K562 (cell line): ENCODE results near the gene ATP9B. TPM values are rescaled to one million over a fixed set of nuclear protein-coding genes. Genes with fewer than 3 reads are reported as not detected.

Source experiments
- CBFB ChIP-seq: sonication (generic); formaldehyde crosslinking; IDR thresholded peaks from 2 replicates; pipeline ENCODE4 v1.4.0; 2020; ENCODE audit warnings: mild to moderate bottlenecking, missing genetic modification reagents
- FOXK2 ChIP-seq, 2 experiments: fragments of 450-650 bp; IDR thresholded peaks in 1 of 2; conservative IDR thresholded peaks in 1 of 2; 2 replicates each; pipeline ENCODE4 v1.6.1; 2016; ENCODE audit warnings: low read depth in 2 of 2, mild to moderate bottlenecking in 1 of 2
- HSF4 ChIP-seq: fragments of 250-450 bp; sonication (Bioruptor Pico); IDR thresholded peaks from 2 replicates; pipeline ENCODE4 v2.1.2; 2022; ENCODE audit warnings: mild to moderate bottlenecking, moderate library complexity, borderline replicate concordance
- NFIC ChIP-seq: fragments of 450-650 bp; IDR thresholded peaks from 2 replicates; pipeline ENCODE4 v1.6.1; 2017; ENCODE audit warnings: mild to moderate bottlenecking, inconsistent platforms
- NR2C2 ChIP-seq, 2 experiments: fragments of 200-800 bp in 1 of 2; sonication (Bioruptor generic) in 1 of 2; sonication (generic) in 1 of 2; formaldehyde crosslinking in 1 of 2; IDR thresholded peaks; 2 replicates each; pipeline versions ENCODE4 v1.6.1 to v1.8.0; 2016 to 2022; ENCODE audit warnings: mild to moderate bottlenecking in 1 of 2, missing compliant biosample characterization in 1 of 2, missing genetic modification characterization in 1 of 2, missing genetic modification reagents in 1 of 2
- PHF20 ChIP-seq: fragments of 450-650 bp; IDR thresholded peaks from 2 replicates; pipeline ENCODE4 v1.6.1; 2018; ENCODE audit not compliant: partially characterized antibody
- PHF21A ChIP-seq: fragments of 450-650 bp; IDR thresholded peaks from 2 replicates; pipeline ENCODE4 v1.6.1; 2017; ENCODE audit warnings: low read depth, borderline replicate concordance
- PURB ChIP-seq: sonication (generic); formaldehyde crosslinking; IDR thresholded peaks from 2 replicates; pipeline ENCODE4 v1.9.0; 2021; ENCODE audit warnings: low read depth, mild to moderate bottlenecking, missing genetic modification reagents
- RFX1 ChIP-seq: fragments of 450-650 bp; IDR thresholded peaks from 2 replicates; pipeline ENCODE4 v1.6.1; 2016; ENCODE audit warnings: mild to moderate bottlenecking, moderate library complexity
- SAFB ChIP-seq: fragments of 200-400 bp; formaldehyde crosslinking; IDR thresholded peaks from 2 replicates; pipeline ENCODE4 v1.6.1; 2017; ENCODE audit warnings: low read depth, low read length, borderline replicate concordance
- SAFB2 ChIP-seq: fragments of 200-400 bp; formaldehyde crosslinking; IDR thresholded peaks from 2 replicates; pipeline ENCODE4 v1.6.1; 2018; ENCODE audit warnings: borderline replicate concordance, low read length, low read depth, moderate library complexity; ENCODE audit not compliant: severe bottlenecking
- SIX5 ChIP-seq, 2 experiments: IDR thresholded peaks; 2 replicates each; pipeline ENCODE4 v1.6.1; 2011; ENCODE audit warnings: low read length in 2 of 2, borderline replicate concordance in 1 of 2, low read depth in 1 of 2, mild to moderate bottlenecking in 1 of 2, moderate library complexity in 1 of 2; ENCODE audit not compliant: insufficient read depth in 1 of 2
- SOX6 ChIP-seq: fragments of 450-650 bp; IDR thresholded peaks from 2 replicates; pipeline ENCODE4 v1.6.1; 2014; ENCODE audit warnings: mild to moderate bottlenecking
- TCF7 ChIP-seq: sonication (generic); IDR thresholded peaks from 2 replicates; pipeline ENCODE4 v1.6.1; 2016; ENCODE audit warnings: antibody characterized with exemption, borderline replicate concordance
- TGIF2 ChIP-seq: sonication (generic); formaldehyde crosslinking; IDR thresholded peaks from 2 replicates; pipeline ENCODE4 v1.8.1; 2022; ENCODE audit warnings: mild to moderate bottlenecking, missing genetic modification reagents, moderate library complexity
- ZBTB17 ChIP-seq: fragments of 450-650 bp; formaldehyde crosslinking; IDR thresholded peaks from 2 replicates; pipeline ENCODE4 v1.4.0; 2020; ENCODE audit warnings: mild to moderate bottlenecking
- polyA plus RNA-seq, 8 experiments: library from polyadenylated mRNA; depleted of rRNA in 4 of 8; stranded (reverse) in 5 of 8; unstranded in 3 of 8; fragments of >200 nt; fragmentation: Nextera tagmentation in 2 of 8; fragmentation: Illumina TruSeq in 1 of 8; extraction: Ambion mirVana in 2 of 8; extraction: Trizol in 1 of 8; gene quantifications; 2 replicates each; pipeline versions ENCODE4 v1.2.1 to v1.2.3, GENCODE V29; 2011 to 2014; ENCODE audit warnings: inconsistent platforms in 1 of 8, missing spikeins in 1 of 8
- total RNA-seq, 7 experiments: library from RNA; depleted of rRNA in 6 of 7; stranded (reverse); fragments of >200 nt in 6 of 7; fragmentation: Illumina TruSeq in 2 of 7; extraction: Trizol in 2 of 7; gene quantifications; 2 replicates each; pipeline versions ENCODE4 v1.2.1 to v1.2.3, GENCODE V29; 2011 to 2021; ENCODE audit warnings: low replicate concordance in 1 of 7
- TF ChIP-seq, protein P1 (sequence below): sonication (generic); formaldehyde crosslinking; IDR thresholded peaks from 2 replicates; pipeline ENCODE4 v1.8.0; 2023; ENCODE audit warnings: mild to moderate bottlenecking, missing genetic modification reagents
- TF ChIP-seq, protein P2 (sequence below): sonication (generic); formaldehyde crosslinking; IDR thresholded peaks from 2 replicates; pipeline ENCODE4 v1.8.1; 2023; ENCODE audit warnings: mild to moderate bottlenecking, missing genetic modification reagents
- TF ChIP-seq, protein P3 (sequence below): fragments of 450-650 bp; IDR thresholded peaks from 2 replicates; pipeline ENCODE4 v1.6.1; 2017; ENCODE audit warnings: antibody characterized with exemption
- TF ChIP-seq, protein P4 (sequence below): fragments of 450-650 bp; IDR thresholded peaks from 2 replicates; pipeline ENCODE4 v1.6.1; 2016; ENCODE audit warnings: missing biosample characterization, missing genetic modification characterization

The ATP9B gene
- total and polyA plus RNA-seq, 9 of the 15 experiments (the other 6 are each of a cell fraction or from before 2014, with no cell fraction given) = 0.66 to 13.2 (median 7.9) TPM

DNA sequence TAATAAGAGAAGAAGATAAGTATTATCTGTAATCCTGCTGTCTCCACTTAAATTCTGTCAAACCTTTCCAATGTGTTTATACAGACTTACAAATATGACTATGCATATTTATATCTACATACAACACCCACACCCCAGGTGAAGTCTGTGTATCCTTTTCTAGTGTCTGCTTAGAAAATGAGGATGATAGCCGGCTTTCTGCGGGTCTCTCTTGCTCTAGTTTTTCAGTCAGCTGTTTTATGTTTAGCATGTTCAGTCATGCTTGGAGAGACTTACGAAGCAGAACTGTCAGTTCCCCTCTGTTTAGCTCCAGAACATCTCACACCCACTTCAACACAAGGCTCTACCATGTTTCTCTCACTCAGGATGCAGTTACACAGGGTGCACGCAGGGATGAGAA is 189.3 kb downstream of the ATP9B start (continued):
- TF ChIP-seq, protein P1, sequence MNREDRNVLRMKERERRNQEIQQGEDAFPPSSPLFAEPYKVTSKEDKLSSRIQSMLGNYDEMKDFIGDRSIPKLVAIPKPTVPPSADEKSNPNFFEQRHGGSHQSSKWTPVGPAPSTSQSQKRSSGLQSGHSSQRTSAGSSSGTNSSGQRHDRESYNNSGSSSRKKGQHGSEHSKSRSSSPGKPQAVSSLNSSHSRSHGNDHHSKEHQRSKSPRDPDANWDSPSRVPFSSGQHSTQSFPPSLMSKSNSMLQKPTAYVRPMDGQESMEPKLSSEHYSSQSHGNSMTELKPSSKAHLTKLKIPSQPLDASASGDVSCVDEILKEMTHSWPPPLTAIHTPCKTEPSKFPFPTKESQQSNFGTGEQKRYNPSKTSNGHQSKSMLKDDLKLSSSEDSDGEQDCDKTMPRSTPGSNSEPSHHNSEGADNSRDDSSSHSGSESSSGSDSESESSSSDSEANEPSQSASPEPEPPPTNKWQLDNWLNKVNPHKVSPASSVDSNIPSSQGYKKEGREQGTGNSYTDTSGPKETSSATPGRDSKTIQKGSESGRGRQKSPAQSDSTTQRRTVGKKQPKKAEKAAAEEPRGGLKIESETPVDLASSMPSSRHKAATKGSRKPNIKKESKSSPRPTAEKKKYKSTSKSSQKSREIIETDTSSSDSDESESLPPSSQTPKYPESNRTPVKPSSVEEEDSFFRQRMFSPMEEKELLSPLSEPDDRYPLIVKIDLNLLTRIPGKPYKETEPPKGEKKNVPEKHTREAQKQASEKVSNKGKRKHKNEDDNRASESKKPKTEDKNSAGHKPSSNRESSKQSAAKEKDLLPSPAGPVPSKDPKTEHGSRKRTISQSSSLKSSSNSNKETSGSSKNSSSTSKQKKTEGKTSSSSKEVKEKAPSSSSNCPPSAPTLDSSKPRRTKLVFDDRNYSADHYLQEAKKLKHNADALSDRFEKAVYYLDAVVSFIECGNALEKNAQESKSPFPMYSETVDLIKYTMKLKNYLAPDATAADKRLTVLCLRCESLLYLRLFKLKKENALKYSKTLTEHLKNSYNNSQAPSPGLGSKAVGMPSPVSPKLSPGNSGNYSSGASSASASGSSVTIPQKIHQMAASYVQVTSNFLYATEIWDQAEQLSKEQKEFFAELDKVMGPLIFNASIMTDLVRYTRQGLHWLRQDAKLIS (CRISPR knock-in tag) = no peak
- TF ChIP-seq FOXK2 (conservative IDR thresholded peaks at IDR 0.05 in 1 of 2, IDR thresholded peaks at IDR 0.05 in 1 of 2; ENCODE audit: low read depth in 2 of 2) (peak in 1 of 2 experiments; percentile 24; a peak in 1 of 4 replicates), ZBTB17 (CRISPR knock-in tag) (no peak), TCF7 (no peak), PHF21A (no peak), SAFB (no peak), PHF20 (no peak), NFIC (peak; percentile 32; the same call in 1 of the 2 replicates), TGIF2 (CRISPR knock-in tag) (no peak), NR2C2 (CRISPR knock-in tag; IDR thresholded peaks at IDR 0.05) (no peak), NR2C2 (tag; IDR thresholded peaks at IDR 0.05) (no peak), CBFB (no peak), RFX1 (no peak), SAFB2 (no peak), HSF4 (CRISPR knock-in tag) (no peak), SIX5 (IDR thresholded peaks at IDR 0.05; ENCODE audit: borderline replicate concordance in 1 of 2, insufficient read depth in 1 of 2, low read depth in 1 of 2, low read length in 2 of 2) (no peak), PURB (CRISPR knock-in tag) (no peak), SOX6 (peak; percentile 21; the same call in 1 of the 2 replicates)
- TF ChIP-seq, protein P2, sequence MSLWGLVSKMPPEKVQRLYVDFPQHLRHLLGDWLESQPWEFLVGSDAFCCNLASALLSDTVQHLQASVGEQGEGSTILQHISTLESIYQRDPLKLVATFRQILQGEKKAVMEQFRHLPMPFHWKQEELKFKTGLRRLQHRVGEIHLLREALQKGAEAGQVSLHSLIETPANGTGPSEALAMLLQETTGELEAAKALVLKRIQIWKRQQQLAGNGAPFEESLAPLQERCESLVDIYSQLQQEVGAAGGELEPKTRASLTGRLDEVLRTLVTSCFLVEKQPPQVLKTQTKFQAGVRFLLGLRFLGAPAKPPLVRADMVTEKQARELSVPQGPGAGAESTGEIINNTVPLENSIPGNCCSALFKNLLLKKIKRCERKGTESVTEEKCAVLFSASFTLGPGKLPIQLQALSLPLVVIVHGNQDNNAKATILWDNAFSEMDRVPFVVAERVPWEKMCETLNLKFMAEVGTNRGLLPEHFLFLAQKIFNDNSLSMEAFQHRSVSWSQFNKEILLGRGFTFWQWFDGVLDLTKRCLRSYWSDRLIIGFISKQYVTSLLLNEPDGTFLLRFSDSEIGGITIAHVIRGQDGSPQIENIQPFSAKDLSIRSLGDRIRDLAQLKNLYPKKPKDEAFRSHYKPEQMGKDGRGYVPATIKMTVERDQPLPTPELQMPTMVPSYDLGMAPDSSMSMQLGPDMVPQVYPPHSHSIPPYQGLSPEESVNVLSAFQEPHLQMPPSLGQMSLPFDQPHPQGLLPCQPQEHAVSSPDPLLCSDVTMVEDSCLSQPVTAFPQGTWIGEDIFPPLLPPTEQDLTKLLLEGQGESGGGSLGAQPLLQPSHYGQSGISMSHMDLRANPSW = no peak
- TF ChIP-seq, protein P3, sequence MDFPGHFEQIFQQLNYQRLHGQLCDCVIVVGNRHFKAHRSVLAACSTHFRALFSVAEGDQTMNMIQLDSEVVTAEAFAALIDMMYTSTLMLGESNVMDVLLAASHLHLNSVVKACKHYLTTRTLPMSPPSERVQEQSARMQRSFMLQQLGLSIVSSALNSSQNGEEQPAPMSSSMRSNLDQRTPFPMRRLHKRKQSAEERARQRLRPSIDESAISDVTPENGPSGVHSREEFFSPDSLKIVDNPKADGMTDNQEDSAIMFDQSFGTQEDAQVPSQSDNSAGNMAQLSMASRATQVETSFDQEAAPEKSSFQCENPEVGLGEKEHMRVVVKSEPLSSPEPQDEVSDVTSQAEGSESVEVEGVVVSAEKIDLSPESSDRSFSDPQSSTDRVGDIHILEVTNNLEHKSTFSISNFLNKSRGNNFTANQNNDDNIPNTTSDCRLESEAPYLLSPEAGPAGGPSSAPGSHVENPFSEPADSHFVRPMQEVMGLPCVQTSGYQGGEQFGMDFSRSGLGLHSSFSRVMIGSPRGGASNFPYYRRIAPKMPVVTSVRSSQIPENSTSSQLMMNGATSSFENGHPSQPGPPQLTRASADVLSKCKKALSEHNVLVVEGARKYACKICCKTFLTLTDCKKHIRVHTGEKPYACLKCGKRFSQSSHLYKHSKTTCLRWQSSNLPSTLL = no peak
- TF ChIP-seq, protein P4, sequence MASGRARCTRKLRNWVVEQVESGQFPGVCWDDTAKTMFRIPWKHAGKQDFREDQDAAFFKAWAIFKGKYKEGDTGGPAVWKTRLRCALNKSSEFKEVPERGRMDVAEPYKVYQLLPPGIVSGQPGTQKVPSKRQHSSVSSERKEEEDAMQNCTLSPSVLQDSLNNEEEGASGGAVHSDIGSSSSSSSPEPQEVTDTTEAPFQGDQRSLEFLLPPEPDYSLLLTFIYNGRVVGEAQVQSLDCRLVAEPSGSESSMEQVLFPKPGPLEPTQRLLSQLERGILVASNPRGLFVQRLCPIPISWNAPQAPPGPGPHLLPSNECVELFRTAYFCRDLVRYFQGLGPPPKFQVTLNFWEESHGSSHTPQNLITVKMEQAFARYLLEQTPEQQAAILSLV (tag) = no peak
